GM18907 (cell line): ENCODE data around the gene DUSP9.

Experiments
- ATAC-seq: cut with Tn5 transposase; IDR thresholded peaks from one replicate; pipeline ENCODE4 v1.9.1; 2021; ENCODE audit warnings: mild to moderate bottlenecking, moderate library complexity; ENCODE audit not compliant: unreplicated experiment

Gene DUSP9

DNA sequence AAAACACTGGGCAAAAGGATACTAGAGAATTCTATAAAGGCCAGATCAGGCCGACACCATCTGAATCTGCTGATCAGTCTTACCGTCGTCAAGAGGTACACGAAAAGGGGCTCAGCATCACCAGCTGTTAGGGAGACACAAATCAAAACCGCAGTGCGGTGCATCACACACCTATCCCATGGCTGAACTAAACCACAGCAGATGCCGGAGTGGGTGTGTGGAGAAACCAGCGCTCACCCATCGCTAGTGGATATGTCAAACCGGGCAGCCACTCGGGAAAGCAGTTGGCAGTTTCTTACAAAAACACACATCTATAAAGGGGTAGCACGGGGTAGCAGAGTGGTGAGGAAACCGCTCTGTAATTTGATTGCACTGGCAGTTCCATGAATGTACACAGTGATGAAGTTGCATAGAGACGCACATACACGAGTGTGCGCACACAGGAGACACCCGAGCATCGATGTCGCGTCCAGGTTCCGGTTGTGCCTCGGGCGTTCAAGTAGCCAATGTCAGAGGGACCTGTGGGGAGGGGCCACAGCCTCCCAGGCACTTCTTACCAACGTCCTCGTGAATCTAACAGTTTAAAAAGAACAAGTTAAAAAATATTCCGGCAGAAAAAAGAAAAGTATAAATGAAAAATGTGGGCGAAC lies 24.9 kb upstream of the DUSP9 start:
- ATAC-seq, result no peak

DNA sequence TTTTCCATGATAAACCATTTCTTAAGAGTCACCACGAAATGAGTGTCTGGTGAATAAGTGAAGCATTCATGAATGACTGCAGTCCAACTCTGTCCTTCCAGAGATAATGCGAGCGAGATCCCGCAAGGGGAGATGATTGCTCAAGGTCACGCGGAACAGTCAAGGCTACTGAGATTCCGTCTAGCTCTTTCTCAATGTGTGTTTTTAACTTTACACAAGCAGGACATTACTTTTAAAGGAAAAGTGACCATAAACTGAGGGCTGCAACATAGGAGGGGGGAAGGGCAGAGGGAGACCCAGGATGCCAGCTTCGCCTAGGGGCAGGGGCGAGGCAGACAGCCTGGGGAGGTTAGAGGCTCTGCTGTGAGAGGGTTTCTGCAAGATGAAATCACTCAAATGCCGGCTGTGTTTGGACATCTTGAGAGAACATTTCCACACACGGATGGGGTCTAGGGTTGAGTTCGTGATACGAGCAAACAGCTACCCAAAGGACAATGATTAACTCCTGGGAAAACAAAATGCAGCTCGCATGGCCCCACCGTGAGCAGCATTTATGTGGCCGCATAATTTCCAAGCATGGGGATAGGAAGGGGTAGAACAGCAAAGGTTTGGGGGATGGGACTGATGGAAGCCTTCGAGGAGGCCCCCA lies 24.2 kb upstream of the DUSP9 start:
- ATAC-seq, result no peak

DNA sequence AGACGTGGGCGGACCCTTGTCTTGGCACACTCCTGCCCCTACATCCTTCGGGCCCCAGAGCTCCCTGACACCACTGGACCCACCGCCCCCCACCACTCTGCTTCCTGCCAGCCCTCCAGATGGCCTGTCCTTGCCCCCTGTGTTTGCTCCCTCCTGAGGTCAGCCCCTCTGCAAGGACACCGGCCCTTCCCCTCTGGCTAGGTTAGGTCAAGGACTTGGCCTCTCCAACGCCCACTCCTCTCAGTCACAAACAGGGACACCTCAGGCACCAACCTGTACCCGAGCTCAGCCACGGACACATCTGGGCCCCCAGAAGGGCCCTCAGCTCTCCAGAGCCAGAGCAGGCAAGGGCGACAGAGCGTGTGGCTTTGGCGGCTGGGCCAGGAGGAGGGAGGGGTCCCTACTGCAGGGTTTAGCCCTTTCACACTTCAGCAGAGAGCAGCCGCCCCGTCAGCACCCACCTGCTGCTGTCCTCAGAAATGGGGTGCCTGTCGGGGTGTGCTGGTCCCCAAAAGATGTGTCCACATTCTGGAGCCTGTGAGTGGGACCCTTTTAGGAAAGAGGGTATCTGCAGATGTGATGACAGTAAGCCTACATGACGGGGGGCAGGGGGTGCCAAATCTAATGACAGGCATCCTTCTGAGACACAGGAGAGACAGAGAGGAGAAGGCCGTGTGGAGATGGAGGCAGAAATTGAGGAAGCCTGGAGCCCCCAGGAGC lies 23.5 kb upstream of the DUSP9 start:
- ATAC-seq, result no peak

DNA sequence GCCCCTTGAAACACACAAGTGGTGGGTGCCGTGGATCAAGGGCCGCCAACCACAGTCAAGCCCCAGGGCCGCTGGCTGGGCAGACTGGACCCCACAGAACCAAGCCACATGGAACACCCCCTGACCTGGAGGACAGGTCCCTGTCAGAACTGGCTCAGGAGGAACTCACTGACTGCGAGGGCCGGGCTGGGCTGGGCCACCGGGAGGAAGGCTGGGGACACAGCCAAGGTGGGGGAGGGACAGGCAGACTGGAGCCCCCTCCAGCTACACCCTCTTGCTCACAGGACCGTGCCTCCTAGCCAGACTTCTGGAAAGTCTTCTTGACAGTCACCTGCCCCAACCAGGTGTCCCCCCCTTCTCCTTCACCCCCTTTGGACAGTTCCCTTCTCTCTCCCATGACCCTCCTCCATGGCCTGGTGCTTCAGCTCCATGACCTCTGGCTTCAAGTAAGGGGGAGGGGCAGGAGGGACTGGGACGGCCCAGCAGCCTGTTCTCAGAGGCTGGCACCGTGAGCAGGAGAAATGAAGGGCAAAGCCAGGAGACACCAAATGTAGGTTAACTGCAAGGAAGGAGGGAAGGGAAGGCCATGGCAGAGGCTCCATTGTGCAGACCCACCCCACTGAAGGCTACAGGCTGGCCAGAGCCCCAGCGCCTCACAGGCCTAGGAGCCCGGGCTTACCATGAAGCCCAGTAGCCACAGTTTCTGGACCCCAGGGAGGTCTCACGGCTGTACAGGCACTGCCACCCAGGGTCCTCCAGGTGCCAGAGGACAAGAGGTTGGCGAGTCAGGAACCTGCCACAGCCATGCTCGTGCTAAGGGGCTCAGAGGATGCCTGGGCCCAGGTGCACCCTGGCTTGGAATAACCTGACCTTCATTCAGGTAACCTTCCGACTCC lies 22.6 kb upstream of the DUSP9 start:
- no peak for ATAC-seq

DNA sequence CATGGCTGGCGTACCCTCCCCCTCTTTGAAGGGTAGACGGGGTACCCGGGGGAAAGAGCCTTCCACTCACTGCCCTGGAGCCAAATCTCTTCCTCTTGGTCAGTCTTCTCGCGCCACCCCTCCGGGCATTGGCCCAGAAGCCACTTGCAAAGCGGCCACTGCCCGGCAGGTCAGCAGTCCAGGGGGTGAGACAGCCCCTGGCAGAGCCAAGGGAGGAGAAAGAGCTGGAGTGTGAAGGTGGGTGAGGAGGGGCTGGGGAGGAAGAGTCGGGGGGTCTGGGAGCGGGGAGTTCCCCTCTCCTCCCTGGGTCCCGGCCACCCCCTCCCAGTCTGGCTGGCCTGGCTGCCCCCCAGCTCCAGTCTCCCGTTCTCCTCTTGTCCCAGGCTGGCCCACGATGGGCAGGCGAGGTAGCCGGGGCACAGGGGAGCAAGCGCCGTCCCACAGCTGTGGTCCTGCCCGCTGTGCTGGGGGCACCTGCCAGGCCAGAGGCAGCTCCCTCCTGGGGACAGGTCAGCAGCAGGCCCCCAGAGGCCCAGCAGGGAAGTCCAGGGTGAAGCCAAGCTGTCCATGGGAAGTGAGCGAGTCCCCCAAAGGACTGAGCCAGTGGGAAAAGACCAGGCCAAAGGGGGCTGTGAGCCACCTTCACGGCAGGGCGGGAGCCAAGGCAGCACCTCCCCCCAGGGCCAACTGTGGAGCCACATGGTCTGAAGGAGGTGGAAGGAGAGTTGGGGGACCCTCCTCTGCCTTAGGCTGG lies 21.6 kb upstream of the DUSP9 start:
- ATAC-seq, result no peak

DNA sequence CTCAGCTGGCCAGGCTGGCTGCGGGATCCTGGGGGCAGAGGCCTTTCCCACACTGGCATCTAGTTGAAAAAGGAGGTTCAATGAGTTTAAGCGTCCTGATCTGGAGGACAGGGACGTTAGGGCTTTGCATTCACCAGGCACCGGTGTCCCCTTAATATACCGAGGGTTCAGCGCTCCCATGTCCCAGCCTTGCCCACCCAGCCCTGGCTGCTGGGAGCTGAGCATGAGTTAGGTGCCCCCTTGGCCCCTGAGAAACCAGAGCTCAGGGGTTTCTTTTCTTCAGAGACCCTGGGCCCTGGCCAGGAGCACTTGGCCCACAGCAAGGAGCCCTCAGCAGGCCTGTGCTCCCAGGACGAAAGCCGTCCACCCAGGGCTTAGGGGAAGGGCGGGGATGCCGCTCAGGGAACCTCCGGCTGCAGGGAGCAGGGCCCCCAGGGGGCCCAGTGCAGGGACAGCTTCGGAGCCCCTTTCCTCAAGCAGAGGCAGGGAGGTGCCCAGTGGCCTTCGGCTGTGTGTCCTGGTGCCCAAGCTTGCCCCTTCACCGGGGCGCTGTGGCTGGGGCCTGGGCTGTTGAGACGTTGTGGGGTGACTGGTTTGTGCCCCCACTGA lies 20.9 kb upstream of the DUSP9 start:
- no peak for ATAC-seq

DNA sequence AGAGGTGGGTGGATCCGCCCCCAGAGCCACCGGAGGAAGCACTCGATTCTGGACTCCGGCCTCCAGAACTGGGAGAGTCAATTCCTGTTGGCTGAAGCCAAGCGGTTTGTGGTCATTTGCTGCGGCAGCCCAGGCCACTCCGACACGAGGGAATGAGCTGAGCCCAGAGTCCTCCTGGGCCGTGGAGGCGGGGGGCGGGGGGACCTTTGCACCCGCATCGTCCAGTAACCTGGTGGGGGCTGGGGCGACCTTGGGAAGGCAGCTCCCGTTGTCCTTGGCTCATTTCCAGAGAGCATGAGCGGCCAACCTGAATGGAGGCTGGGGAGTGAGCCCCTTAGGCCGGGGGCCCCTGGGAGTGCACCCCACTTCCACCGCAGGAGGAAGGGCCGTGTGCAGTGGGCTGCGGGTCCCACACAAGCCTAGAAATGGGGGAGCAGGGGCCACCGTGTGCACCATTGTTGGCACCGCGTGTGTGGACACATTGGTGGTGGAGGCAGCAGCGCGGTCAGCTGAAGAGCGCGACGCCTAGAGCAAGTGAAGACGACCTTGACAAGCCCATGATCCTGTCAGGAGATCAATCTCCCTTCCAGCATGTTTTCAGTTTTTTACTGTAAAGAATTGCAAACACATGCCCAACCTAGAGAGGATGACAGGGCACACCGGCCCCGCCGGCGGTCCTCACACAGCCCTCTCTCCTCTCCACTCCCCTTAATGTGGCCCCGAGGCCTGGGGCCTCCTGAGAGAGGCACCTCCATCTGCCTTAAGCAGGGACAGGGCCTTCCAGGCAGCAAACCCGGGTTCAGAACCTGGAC lies 19.9 kb upstream of the DUSP9 start:
- ATAC-seq, result no peak

DNA sequence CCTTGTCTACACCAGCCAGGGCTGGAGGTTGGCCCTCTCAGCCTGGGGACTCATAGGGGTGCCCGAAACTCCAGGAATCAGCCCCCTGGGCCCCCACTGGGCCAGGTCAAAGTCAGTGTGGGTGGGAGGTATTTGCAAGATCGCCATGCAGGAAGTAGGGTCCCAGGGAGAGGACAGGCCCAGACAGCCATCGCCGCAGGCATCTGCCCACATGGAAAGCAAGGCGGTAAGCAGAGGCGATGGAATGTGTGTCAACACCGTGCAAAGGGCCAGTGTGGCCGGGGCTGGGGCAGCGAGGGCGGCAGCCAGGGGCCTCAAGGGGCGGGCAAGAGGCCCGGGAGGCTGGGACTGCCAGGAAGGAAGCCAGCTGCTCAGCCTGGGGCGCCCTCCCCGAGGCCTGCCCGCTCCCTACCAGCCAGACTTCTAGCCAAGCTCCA lies 19.3 kb upstream of the DUSP9 start:
- no peak for ATAC-seq

DNA sequence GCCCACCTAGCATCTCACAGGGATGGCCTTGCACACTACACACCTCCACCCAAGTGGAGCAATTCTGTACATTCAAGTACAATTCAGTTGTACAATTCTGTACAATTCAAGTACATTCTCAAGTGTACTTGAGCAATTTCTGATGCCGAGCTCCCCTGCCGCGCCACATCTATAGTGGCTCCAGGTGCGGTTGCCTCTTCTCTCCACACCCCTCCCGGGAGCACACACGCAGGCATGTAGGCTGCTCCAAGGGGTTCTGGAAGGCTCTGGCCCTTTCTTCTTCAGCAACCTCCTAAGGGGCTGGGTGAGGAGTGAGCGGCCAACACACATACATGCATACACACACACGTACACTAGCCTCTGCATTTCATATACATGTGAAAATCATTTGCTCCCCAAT lies 18.9 kb upstream of the DUSP9 start:
- ATAC-seq, result no peak

DNA sequence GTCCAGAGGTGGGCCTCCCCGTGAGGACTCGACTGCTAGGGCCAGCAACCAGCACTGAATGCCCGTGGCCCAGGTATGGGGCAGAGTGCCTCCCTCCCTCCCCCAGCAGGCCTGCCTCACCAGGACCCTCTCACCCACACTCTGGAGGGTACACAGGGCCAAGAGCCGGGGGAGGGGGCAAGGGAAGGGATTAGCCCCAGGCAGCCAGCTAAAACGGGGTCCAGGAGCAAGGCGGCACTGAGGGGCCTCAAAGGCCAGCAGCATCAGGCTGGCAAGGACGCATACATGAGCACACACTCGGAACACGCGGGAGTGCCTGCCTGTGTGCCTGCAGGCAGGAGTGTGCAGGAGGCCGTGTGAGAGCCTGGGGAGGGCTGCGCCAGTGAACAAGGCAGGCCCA lies 18.3 kb upstream of the DUSP9 start:
- no peak for ATAC-seq

DNA sequence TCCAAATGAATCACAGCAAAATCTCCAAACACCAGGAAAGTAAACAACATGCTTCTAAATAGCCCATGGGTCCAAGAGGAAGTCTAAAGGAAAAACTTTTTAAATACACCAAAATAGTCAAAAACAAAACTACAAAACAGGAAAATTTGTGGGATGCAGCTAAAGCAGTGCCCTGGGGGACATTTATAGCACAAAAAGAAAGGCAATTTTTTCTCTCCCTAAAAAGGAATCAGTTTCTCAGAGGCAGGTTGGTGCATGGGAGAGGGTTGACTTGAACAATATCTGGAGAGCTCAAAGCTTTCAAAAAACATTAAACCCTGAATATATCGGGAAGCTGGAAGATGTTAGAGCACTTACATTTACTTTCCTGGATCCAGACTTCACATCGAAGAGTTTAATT lies 15.7 kb upstream of the DUSP9 start:
- no peak for ATAC-seq

DNA sequence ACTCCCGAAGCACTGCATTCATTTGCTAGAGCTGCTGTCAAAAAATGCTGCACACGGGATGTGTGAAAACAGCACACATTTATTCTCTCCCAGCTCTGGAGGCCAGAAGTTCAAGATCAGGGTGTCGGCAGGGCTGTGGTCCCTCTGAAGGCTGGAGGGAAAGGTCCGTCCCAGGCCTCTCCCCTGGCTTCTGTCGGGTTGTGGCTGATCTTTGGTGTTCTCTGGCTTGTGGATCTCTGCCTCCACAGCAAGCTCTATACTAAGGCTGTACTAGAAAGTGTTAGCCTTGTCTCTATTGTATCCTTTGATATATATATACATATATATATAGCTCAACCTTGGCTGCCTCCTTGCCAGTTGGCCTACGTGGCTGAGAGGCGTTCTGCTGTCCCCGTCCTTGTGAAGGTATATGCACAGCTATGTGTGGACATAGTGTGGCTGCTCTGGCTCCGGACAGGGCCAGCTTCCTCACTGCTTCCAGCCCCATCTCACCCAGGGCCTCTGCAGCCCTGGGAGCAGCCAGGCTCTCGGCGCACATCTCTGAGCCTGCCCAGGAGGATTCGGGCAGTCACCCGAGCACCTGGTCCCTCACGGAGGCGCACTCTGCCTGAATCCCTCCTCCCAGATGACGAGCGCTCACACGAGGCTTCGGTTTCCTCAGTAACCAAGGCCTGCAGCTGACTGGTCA lies 15.0 kb upstream of the DUSP9 start:
- ATAC-seq, result no peak

DNA sequence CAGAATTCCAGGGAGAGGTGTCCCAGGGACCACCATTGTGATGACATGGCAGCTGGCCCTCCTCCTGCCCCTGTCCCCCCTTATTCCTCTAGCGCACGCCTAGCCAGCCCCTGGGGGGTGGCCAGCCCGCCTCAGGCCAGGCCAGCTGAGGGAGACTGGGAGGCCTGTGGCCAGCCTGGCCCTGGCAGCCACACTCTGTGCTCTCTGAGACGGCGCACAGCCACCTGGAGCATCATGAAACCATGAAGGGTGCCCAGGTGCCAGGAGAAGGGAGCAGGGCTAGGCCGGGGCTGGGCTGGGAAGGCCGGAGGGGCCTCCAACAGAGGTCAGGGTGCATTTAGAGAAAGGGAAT lies 14.4 kb upstream of the DUSP9 start:
- no peak for ATAC-seq

DNA sequence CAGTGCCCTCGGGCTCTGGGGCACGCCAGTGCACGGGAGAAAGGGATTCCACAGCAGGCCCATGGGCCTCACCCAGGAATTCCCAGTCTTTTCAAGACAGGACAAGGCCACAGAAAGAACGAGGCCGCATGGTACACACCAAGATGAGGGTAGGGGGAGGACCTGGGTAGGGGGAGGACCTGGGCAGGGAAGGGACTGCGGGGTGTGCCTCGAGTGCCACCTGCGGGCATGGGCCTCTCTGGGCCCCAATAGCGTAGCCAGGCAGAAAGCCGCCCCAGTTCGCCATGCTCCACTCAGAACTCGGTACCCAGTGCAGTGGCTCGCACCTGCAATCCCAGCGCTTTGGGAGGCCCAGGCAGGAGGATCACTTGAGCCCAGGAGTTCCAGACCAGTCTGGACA lies 14.0 kb upstream of the DUSP9 start:
- ATAC-seq, result no peak

DNA sequence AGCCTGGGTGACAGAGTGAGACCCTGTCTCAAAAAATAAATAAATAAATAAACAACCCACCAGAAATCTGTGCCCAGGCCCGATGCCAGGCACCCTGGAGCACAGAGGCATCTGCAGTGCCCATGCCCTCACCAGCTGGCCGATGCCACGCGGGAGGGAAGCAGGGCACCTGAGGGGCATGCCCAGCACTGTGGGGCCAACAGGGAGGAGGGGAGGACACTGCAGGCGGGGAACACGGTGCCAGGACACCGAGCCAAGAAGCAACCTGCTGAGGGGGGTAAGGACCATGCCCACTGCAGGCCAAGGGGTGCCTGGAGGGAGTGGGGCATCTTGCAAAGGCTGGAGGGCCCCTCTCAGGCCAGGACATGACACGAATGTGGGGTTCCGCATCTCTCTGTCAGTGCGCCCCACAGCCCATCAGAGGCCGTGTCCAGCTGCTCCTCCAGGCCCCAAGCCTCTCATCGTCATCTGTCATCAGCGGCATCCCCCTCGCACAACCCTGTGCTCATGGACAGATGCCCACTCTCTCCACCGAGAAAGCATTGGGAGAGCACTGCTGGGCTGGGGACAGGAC lies 13.3 kb upstream of the DUSP9 start:
- no peak for ATAC-seq

DNA sequence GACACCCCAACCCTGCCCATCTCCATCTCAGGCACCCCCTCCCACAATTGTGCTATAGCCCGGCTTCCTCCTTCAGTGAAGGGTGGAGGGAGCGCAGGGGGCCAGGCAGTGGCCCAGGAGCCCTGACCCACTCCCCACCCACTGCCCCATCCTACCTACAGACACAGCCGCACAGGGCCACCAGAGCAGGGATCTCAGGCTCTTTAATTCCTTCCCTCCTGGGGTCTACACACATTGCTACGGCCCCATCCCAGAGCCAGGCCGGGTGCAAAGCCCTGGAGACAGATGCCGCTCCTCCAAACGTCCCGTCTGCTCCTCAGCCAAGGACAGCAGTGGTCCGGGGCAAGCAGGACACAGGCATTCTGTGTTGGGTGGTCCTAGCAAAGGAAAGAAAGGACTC lies 12.8 kb upstream of the DUSP9 start:
- no peak for ATAC-seq

DNA sequence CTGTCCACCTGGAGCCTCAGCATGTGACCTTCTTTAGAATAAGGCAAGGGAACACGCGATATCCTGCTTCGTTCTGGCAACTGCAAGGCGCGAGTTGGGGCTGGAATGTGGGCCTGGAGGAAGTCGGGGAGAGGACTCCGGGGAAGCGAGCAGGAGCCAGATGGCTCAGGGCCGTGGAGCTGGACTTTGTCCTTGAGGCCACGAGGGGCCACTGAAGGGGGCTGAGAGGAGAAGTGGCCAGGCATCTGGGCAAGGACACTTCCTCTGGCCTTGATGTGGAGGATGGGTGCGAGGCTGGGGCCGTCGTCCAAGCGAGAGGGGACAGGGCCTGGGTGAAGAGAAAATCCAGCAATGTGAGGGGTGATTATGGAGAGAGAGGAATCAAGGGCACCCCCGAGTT lies 12.2 kb upstream of the DUSP9 start:
- ATAC-seq, result no peak

DNA sequence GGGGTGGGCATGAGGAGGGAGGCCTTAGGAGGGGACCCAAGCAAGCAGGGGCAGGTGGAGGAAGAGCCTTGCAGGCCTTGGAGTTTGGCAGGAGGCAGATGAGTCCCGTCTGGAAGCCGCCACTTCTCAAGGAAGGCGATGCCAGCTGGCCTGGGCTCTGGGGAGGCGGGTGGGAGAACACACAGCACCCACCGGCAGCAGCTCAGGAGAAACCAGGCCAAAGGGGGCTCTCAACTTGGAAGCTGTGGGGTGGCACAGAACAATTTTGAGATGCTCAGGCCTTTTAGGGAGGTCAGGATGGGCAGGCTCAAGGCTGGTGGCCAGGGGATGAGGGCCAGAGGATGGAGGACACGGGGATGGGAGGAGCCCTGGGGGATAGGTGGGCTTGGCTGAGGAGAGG lies 11.6 kb upstream of the DUSP9 start:
- no peak for ATAC-seq
